BLaER1 (cell line): ENCODE data around the gene GAS7.

Experiments used
- H3K27ac ChIP-seq: shearing (Covaris generic); formaldehyde crosslinking; 2 replicates; pipeline ENCODE4 v1.8.1; 2022
- H3K27me3 ChIP-seq: shearing (Covaris generic); formaldehyde crosslinking; 2 replicates; pipeline ENCODE4 v1.8.1; 2022
- H3K36me3 ChIP-seq: shearing (Covaris generic); formaldehyde crosslinking; 2 replicates; pipeline ENCODE4 v1.8.1; 2022
- H3K4me1 ChIP-seq: shearing (Covaris generic); formaldehyde crosslinking; 2 replicates; pipeline ENCODE4 v1.8.1; 2022
- H3K4me2 ChIP-seq: shearing (Covaris generic); formaldehyde crosslinking; 2 replicates; pipeline ENCODE4 v1.8.1; 2022
- H3K4me3 ChIP-seq: shearing (Covaris generic); formaldehyde crosslinking; 2 replicates; pipeline ENCODE4 v1.8.1; 2022
- H3K9ac ChIP-seq: shearing (Covaris generic); formaldehyde crosslinking; 2 replicates; pipeline ENCODE4 v1.8.1; 2022
- H3K9me3 ChIP-seq: shearing (Covaris generic); formaldehyde crosslinking; 2 replicates; pipeline ENCODE4 v1.8.1; 2022
- H4K20me1 ChIP-seq: shearing (Covaris generic); formaldehyde crosslinking; 2 replicates; pipeline ENCODE4 v1.8.1; 2022
- Cebpa-rat ChIP-seq: shearing (Covaris generic); IDR thresholded peaks from 2 replicates; pipeline ENCODE4 v1.8.1; 2022

Gene GAS7

DNA sequence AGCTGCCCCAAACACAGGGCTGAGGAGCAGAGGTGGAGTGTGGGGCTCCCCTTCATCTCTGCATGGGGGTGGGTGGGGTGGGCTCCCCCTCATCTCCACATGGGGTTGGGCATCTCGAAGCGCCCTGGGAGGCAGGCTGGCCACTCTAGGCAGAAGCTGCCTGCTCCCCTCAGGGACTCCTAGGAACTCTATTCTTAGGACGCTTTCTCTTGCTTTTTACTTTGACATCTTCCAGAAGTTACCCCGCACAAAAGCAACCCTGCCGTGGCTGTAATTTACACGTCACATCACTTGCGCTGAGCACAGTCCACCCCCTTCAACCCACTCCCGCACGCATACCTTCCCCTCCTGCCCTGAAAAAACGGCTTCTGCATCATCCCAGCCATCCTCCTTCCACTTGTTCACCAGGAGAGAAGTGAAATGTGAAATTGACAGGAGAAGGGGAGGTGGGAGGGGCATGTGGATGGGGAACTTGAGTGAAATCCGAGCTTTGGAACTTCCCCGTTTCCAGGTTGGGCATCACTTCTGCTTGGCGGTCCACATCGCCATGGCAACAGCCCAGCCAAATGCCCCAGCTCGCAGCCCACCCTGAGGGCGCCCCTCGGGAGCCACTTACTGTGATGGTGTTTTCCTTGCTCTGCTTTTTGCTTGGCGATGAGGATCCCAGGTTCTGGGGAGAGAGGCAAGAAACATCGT is 239.7 kb downstream of the GAS7 start:
- TF ChIP-seq Cebpa-rat: no peak

DNA sequence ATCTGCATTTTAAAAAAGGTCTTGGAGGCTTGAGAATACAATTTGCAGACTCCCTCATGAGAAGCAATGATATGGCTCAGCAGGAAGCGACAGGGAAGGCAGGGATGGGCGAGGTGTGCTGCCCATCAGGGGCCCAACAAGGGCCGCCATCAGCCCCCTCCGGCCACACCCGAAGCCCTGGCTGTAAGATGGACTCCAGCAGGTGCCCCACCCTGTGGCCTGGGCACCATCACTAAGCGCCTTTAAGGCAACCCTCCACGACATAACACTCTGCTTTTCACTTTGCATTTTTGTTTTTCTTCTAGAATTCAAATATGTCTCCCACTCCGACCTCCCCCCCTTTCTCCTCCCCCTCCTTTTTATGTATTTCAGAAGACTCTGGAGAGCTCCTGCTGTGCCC is 241.2 kb downstream of the GAS7 start:
- H3K4me2 ChIP-seq: peak overlapping the region; percentile 45; the same call in 1 of the 2 replicates
- peaks cover 87% of the 10 kb centered on the region for H4K20me1 ChIP-seq
- no peak overlapping the region for H3K27ac ChIP-seq
- no peak overlapping the region for H3K4me3 ChIP-seq
- H3K27me3 ChIP-seq: no peaks in the 10 kb centered on the region
- TF ChIP-seq Cebpa-rat: no peak
- H3K4me1 ChIP-seq: peaks cover 38% of the 10 kb centered on the region
- peaks cover 61% of the 10 kb centered on the region for H3K36me3 ChIP-seq
- H3K9ac ChIP-seq: no peak overlapping the region
- no peaks in the 10 kb centered on the region for H3K9me3 ChIP-seq

More for the DNA sequence above, 239.7 kb downstream of the GAS7 start:
- H4K20me1 ChIP-seq: peaks cover 90% of the 10 kb centered on the region
- H3K27me3 ChIP-seq: no peaks in the 10 kb centered on the region
- H3K9ac ChIP-seq: no peak overlapping the region
- H3K27ac ChIP-seq: no peak overlapping the region
- no peaks in the 10 kb centered on the region for H3K9me3 ChIP-seq
- peaks cover 54% of the 10 kb centered on the region for H3K36me3 ChIP-seq
- H3K4me3 ChIP-seq: no peak overlapping the region
- peak overlapping the region; percentile 67 for H3K4me2 ChIP-seq
- H3K4me1 ChIP-seq: peaks cover 38% of the 10 kb centered on the region

- Histone ChIP-seq H4K20me1 (peaks cover 87% of the 10 kb centered on the region), H3K36me3 (peaks cover 66% of the 10 kb centered on the region), H3K9ac (no peak overlapping the region), H3K4me3 (no peak overlapping the region), H3K27me3 (no peaks in the 10 kb centered on the region), H3K4me2 (peak overlapping the region; percentile 45), H3K27ac (no peak overlapping the region), H3K9me3 (no peaks in the 10 kb centered on the region), H3K4me1 (peaks cover 38% of the 10 kb centered on the region)
- no peak for TF ChIP-seq Cebpa-rat
Measured at GRCh38 chr17:9956474-9957131, 241.8 kb downstream of the GAS7 start.

GRCh38 chr17:9953492-9953891 is 244.9 kb downstream of the GAS7 start:
- Histone ChIP-seq H3K4me3 (no peak overlapping the region), H3K4me2 (no peak overlapping the region), H3K27me3 (no peaks in the 10 kb centered on the region), H3K27ac (no peak overlapping the region), H3K9me3 (no peaks in the 10 kb centered on the region), H4K20me1 (peaks cover 68% of the 10 kb centered on the region), H3K36me3 (peaks cover 67% of the 10 kb centered on the region), H3K9ac (no peak overlapping the region), H3K4me1 (peaks cover 19% of the 10 kb centered on the region)
- no peak for TF ChIP-seq Cebpa-rat

- no peak overlapping the region for H3K27ac ChIP-seq
- H3K36me3 ChIP-seq: peaks cover 61% of the 10 kb centered on the region
Measured at GRCh38 chr17:9951803-9952202, 246.6 kb downstream of the GAS7 start.

DNA sequence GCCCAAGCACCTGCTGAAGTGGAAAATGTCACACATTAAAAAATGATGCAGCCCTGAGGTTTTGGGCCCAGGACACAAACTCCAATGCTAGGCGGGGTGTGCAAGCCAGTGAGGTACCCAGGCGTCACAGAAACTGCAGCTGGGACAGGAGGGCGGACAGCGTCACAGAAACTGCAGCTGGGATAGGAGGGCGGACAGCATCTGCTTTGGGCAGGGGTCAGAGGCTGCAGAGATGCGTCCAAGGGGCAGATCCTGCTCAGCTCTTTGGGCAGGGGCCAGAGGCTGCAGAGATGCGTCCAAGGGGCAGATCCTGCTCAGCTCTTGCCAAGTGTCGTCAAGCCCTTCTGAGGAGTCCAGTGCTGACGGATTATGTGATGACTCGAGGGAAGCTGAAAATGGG is 249.5 kb downstream of the GAS7 start:
- no peaks in the 10 kb centered on the region for H3K4me1 ChIP-seq
- H3K9me3 ChIP-seq: no peaks in the 10 kb centered on the region
- no peak overlapping the region for H3K9ac ChIP-seq
- H3K27ac ChIP-seq: no peak overlapping the region
- TF ChIP-seq Cebpa-rat: no peak
- peaks cover 28% of the 10 kb centered on the region; the same call in 1 of the 2 replicates for H4K20me1 ChIP-seq
- H3K4me3 ChIP-seq: no peak overlapping the region
- no peak overlapping the region for H3K4me2 ChIP-seq
- H3K36me3 ChIP-seq: peaks cover 61% of the 10 kb centered on the region
- no peaks in the 10 kb centered on the region for H3K27me3 ChIP-seq

More at GRCh38 chr17:9951803-9952202, 246.6 kb downstream of the GAS7 start:
- Histone ChIP-seq H3K4me1 (peaks cover 7% of the 10 kb centered on the region), H4K20me1 (peaks cover 56% of the 10 kb centered on the region), H3K9me3 (no peaks in the 10 kb centered on the region), H3K9ac (no peak overlapping the region), H3K27me3 (no peaks in the 10 kb centered on the region), H3K4me2 (no peak overlapping the region), H3K4me3 (no peak overlapping the region)
- TF ChIP-seq Cebpa-rat: no peak

DNA sequence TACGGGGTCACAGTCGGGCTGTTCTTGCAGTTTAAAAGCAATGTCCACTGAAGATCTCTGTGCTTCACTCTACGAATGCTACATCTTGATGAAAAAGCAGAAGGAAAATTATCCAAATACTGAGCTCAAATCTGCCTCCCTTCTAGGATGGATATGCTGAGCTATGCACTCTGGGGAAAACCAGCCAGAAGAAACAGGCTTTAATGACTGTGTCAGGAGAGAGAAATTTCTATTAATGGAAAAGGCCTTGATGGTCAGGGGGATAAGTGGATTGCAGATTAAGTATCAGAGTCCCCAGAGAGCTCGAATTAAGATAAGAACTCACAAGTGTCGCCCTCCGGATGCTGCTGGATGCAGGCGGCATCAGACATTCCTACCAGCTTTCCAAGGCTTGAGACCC is 253.7 kb downstream of the GAS7 start:
- H3K27ac ChIP-seq: no peak overlapping the region
- no peak overlapping the region for H3K4me3 ChIP-seq
- H4K20me1 ChIP-seq: no peaks in the 10 kb centered on the region
- no peak overlapping the region for H3K4me2 ChIP-seq
- no peaks in the 10 kb centered on the region for H3K27me3 ChIP-seq
- no peaks in the 10 kb centered on the region for H3K4me1 ChIP-seq
- peaks cover 7% of the 10 kb centered on the region for H3K9me3 ChIP-seq
- peaks cover 90% of the 10 kb centered on the region for H3K36me3 ChIP-seq
- no peak for TF ChIP-seq Cebpa-rat
- no peak overlapping the region for H3K9ac ChIP-seq

GRCh38 chr17:9943343-9943742 is 255.1 kb downstream of the GAS7 start:
- Histone ChIP-seq H3K27ac (no peak overlapping the region), H4K20me1 (no peaks in the 10 kb centered on the region), H3K9ac (no peak overlapping the region), H3K4me1 (no peaks in the 10 kb centered on the region; the same call in 1 of the 2 replicates), H3K27me3 (no peaks in the 10 kb centered on the region), H3K4me2 (no peak overlapping the region), H3K36me3 (peaks cover 93% of the 10 kb centered on the region), H3K9me3 (peaks cover 20% of the 10 kb centered on the region), H3K4me3 (no peak overlapping the region)
- no peak for TF ChIP-seq Cebpa-rat

DNA sequence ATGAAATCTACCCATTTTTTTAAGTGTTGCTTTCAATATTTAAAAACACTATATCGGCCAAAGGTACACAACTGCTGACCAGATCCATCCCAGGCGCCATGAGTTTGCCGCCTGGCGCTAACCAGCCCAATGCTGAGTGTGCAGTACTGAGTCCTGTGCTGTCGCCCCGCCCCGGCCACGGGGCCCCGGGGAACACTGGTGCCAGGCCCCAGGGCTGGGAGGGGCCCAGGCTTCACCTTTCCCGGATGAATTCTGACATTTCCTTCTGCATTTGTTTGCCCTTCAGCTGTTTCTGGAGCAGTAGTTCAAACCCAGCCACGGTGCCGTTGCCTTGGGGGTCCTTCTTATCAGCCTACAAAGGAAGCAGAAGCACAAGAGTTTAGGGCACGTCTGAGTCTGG is 255.5 kb downstream of the GAS7 start:
- no peak overlapping the region for H3K9ac ChIP-seq
- no peak overlapping the region for H3K4me3 ChIP-seq
- H4K20me1 ChIP-seq: no peaks in the 10 kb centered on the region
- H3K36me3 ChIP-seq: peaks cover 97% of the 10 kb centered on the region
- H3K9me3 ChIP-seq: peaks cover 25% of the 10 kb centered on the region
- H3K27ac ChIP-seq: no peak overlapping the region
- TF ChIP-seq Cebpa-rat: no peak
- H3K4me2 ChIP-seq: no peak overlapping the region
- no peaks in the 10 kb centered on the region for H3K27me3 ChIP-seq
- peaks cover 2% of the 10 kb centered on the region; the same call in 1 of the 2 replicates for H3K4me1 ChIP-seq

DNA sequence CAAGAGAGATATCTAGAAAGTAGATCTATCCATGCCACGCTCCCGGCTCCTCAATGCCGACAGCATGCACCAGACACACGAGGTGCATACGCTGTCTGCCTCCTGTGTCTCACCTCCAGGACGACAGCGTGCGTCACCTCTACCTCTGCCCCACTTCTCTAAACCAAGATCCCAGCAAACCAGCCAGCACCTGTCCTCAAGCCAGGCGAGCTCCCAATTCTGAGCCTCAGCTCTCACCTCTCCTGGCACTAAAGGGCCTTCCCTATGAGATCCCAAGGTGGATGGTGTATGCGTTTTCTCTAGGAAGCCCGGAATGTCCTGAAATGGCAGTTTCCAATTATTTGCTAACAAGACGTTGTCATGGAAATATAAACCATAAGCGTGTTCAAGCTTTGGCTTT is 257.1 kb downstream of the GAS7 start:
- Histone ChIP-seq H3K27me3 (no peaks in the 10 kb centered on the region), H3K36me3 (peaks cover 100% of the 10 kb centered on the region), H3K27ac (no peak overlapping the region), H3K9ac (no peak overlapping the region), H3K4me2 (no peak overlapping the region), H3K4me3 (no peak overlapping the region), H4K20me1 (no peaks in the 10 kb centered on the region), H3K9me3 (peaks cover 25% of the 10 kb centered on the region), H3K4me1 (peaks cover 9% of the 10 kb centered on the region; the same call in 1 of the 2 replicates)
- TF ChIP-seq Cebpa-rat: no peak
